ENCODE results near the gene CACNA1H.
A peak's percentile ranks its signal among the peaks of the same experiment; 100 is the strongest.

CACNA1H gene

GRCh38 chr16:1152651-1153259, at the start of gene CACNA1H:
Gene CACNA1H, plus strand, starts transcription at chr16:1153106. Its CDS starts 632 bp downstream, at chr16:1153738.
- Histone ChIP-seq H2AFZ (ENCODE audit: low read depth) (no peak within 1 kb of the TSS), H3K79me2 (ENCODE audit: insufficient read depth, low read depth) (no peaks in the 10 kb centered on the region), H3K4me1 (ENCODE audit: low read depth, poor library complexity, severe bottlenecking) (no peaks in the 10 kb centered on the region), H4K20me1 (ENCODE audit: insufficient read depth) (no peaks in the 10 kb centered on the region), H3K27ac (no peak within 1 kb of the TSS), H3K27me3 (ENCODE audit: insufficient read depth, low read depth) (peaks cover 80% of the 10 kb centered on the region), H3K4me3 (IDR thresholded peaks at IDR 0.05; ENCODE audit: insufficient read depth, low read depth, low read length) (no peak within 1 kb of the TSS), H3K36me3 (ENCODE audit: insufficient read depth) (no peaks in the 10 kb centered on the region), H3K4me2 (no peak within 1 kb of the TSS), H3K9ac (no peak within 1 kb of the TSS)
- TF ChIP-seq CTCF (conservative IDR thresholded peaks at IDR 0.05; ENCODE audit: low read depth, low read length): no peak

- H3K27ac ChIP-seq: no peak overlapping the region
- H2AFZ ChIP-seq (ENCODE audit: low read depth): no peak overlapping the region
- no peaks in the 10 kb centered on the region for H3K4me1 ChIP-seq (ENCODE audit: low read depth, poor library complexity, severe bottlenecking)
- no peak overlapping the region for H3K4me3 ChIP-seq (IDR thresholded peaks at IDR 0.05; ENCODE audit: insufficient read depth, low read depth, low read length)
- no peaks in the 10 kb centered on the region for H3K36me3 ChIP-seq (ENCODE audit: insufficient read depth)
- no peak overlapping the region for H3K4me2 ChIP-seq
- H3K27me3 ChIP-seq (ENCODE audit: insufficient read depth, low read depth): peaks cover 90% of the 10 kb centered on the region
- no peak for TF ChIP-seq CTCF (conservative IDR thresholded peaks at IDR 0.05; ENCODE audit: low read depth, low read length)
- no peak overlapping the region for H3K9ac ChIP-seq
- H3K79me2 ChIP-seq (ENCODE audit: insufficient read depth, low read depth): no peaks in the 10 kb centered on the region
- no peaks in the 10 kb centered on the region for H4K20me1 ChIP-seq (ENCODE audit: insufficient read depth)
Measured at GRCh38 chr16:1103636-1103980, 49.3 kb upstream of the CACNA1H start.

- Histone ChIP-seq H3K9ac (no peak overlapping the region), H3K27me3 (ENCODE audit: insufficient read depth, low read depth) (peaks cover 93% of the 10 kb centered on the region), H3K4me1 (ENCODE audit: low read depth, poor library complexity, severe bottlenecking) (no peaks in the 10 kb centered on the region), H3K4me3 (IDR thresholded peaks at IDR 0.05; ENCODE audit: insufficient read depth, low read depth, low read length) (no peak overlapping the region), H3K36me3 (ENCODE audit: insufficient read depth) (no peaks in the 10 kb centered on the region), H3K4me2 (no peak overlapping the region), H2AFZ (ENCODE audit: low read depth) (no peak overlapping the region), H4K20me1 (ENCODE audit: insufficient read depth) (no peaks in the 10 kb centered on the region), H3K79me2 (ENCODE audit: insufficient read depth, low read depth) (no peaks in the 10 kb centered on the region), H3K27ac (no peak overlapping the region)
- TF ChIP-seq CTCF (conservative IDR thresholded peaks at IDR 0.05; ENCODE audit: low read depth, low read length): peak; percentile 46
Measured at GRCh38 chr16:1105888-1106620, 46.9 kb upstream of the CACNA1H start.

- H3K4me1 ChIP-seq (ENCODE audit: low read depth, poor library complexity, severe bottlenecking): no peaks in the 10 kb centered on the region
Measured at GRCh38 chr16:1106659-1107058, 46.2 kb upstream of the CACNA1H start.

More at GRCh38 chr16:1106659-1107058, 46.2 kb upstream of the CACNA1H start:
- Histone ChIP-seq H3K4me3 (IDR thresholded peaks at IDR 0.05; ENCODE audit: insufficient read depth, low read depth, low read length) (no peak overlapping the region), H3K4me2 (no peak overlapping the region), H3K9ac (no peak overlapping the region), H3K27me3 (ENCODE audit: insufficient read depth, low read depth) (peaks cover 93% of the 10 kb centered on the region), H2AFZ (ENCODE audit: low read depth) (no peak overlapping the region), H4K20me1 (ENCODE audit: insufficient read depth) (no peaks in the 10 kb centered on the region), H3K79me2 (ENCODE audit: insufficient read depth, low read depth) (no peaks in the 10 kb centered on the region), H3K27ac (no peak overlapping the region), H3K36me3 (ENCODE audit: insufficient read depth) (no peaks in the 10 kb centered on the region)
- no peak for TF ChIP-seq CTCF (conservative IDR thresholded peaks at IDR 0.05; ENCODE audit: low read depth, low read length)
